IPS DF 19.7 (cell line): ENCODE results near the gene LMO1.

ENCODE experiments used
- DNase-seq: peaks from one replicate; pipeline ENCODE4 v3.0.0-alpha.2; 2013; ENCODE audit warnings: low read depth, low spot score

LMO1 gene

GRCh38 chr11:8288166-8288772 is 24.6 kb upstream of the LMO1 start:
- DNase-seq: no peak

- DNase-seq: no peak
Measured at GRCh38 chr11:8287703-8288102, 24.0 kb upstream of the LMO1 start.

- no peak for DNase-seq
Measured at GRCh38 chr11:8287297-8287696, 23.6 kb upstream of the LMO1 start.

- DNase-seq: no peak
Measured at GRCh38 chr11:8286886-8287285, 23.2 kb upstream of the LMO1 start.

GRCh38 chr11:8285796-8286195 is 22.1 kb upstream of the LMO1 start:
- DNase-seq: no peak

- no peak for DNase-seq
Measured at GRCh38 chr11:8285228-8285627, 21.6 kb upstream of the LMO1 start.

GRCh38 chr11:8283465-8284230 is 20.0 kb upstream of the LMO1 start:
- no peak for DNase-seq

GRCh38 chr11:8283100-8283464 is 19.4 kb upstream of the LMO1 start:
- DNase-seq: no peak

GRCh38 chr11:8282631-8283030 is 19.0 kb upstream of the LMO1 start:
- DNase-seq: no peak

- DNase-seq: no peak
Measured at GRCh38 chr11:8281266-8281665, 17.6 kb upstream of the LMO1 start.

GRCh38 chr11:8277691-8278090 is 14.0 kb upstream of the LMO1 start:
- DNase-seq: no peak

GRCh38 chr11:8276528-8276927 is 12.8 kb upstream of the LMO1 start:
- DNase-seq: no peak

- DNase-seq: no peak
Measured at GRCh38 chr11:8273287-8273686, 9.6 kb upstream of the LMO1 start.

- DNase-seq: no peak
Measured at GRCh38 chr11:8271106-8271886, 7.6 kb upstream of the LMO1 start.

GRCh38 chr11:8269636-8270035 is 6.0 kb upstream of the LMO1 start:
- no peak for DNase-seq

- DNase-seq: no peak
Measured at GRCh38 chr11:8268530-8269400, 5.1 kb upstream of the LMO1 start.

GRCh38 chr11:8267831-8268529 is 4.3 kb upstream of the LMO1 start:
- no peak for DNase-seq

- DNase-seq: no peak
Measured at GRCh38 chr11:8267280-8267679, 3.6 kb upstream of the LMO1 start.

- DNase-seq: no peak
Measured at GRCh38 chr11:8266246-8267241, 2.9 kb upstream of the LMO1 start.

- DNase-seq: no peak
Measured at GRCh38 chr11:8265681-8266241, 2.1 kb upstream of the LMO1 start.
